ENCODE measurements around the gene NT5C2.

NT5C2 gene

DNA sequence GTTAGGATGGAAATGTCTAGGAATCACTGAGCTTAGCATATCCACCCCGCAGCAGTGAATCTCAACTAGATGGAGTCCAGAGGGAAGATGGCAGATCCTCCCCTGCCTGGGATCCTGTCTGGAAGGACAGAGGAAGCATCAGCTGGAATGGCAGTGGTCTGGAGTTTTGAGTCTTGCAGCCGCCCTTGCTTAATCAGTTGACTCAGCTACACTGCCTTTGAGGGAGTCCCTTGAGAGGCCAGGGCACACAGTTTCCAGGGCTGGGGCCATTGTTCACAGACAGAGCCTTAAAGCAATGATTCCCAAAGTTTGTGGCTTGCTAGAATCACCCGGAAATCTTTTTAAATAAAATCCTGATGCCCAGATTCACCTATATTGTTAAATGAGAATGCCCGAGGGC lies 128.1 kb downstream of the NT5C2 start:
- no peaks in the 10 kb centered on the region for H3K36me3 ChIP-seq
- DNase-seq: no peak
- H3K27ac ChIP-seq: no peak overlapping the region
- no peak overlapping the region for H3K4me3 ChIP-seq (ENCODE audit: low read depth, low read length)
- no peaks in the 10 kb centered on the region for H3K27me3 ChIP-seq (ENCODE audit: insufficient read depth, low read depth, severe bottlenecking)
- no peak for TF ChIP-seq CTCF (IDR thresholded peaks at IDR 0.05; ENCODE audit: low read depth, low read length)
- no peaks in the 10 kb centered on the region for H3K9me3 ChIP-seq (ENCODE audit: severe bottlenecking)

DNA sequence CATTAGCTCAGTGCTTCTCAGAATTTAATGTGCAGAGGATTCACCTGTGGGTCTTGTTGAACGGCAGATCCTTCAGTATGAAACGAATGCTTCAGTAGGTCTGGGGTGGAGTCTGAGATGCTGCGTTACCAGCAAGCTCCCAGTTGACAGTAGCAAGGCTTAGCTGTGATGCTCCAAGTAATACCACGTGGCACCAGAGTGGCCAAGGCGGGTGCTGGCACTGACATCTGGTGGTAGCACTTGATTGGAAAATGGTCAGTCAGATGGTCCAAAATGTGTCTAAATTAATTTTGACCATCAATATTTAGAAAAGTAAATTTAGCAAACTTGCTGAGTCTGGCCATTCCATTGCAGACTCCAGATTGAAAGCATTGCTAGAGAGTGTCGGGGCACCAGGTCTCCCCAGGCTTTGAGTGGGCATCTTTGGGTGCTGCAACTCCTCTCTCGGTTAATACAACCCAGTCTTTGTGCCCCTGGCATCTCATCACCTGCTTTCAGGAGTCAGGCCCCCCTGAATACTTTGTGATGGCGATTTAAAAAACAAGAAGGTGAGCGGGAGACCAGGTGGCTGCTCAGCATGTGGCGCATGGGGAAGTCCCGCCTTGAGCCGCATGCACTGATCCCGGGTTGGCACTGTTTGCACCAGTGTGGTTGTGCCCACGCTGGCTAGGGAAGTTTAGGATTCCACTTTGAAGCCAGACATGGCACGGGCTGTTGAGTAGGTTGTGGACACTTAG lies 130.1 kb downstream of the NT5C2 start:
- no peak for TF ChIP-seq CTCF (IDR thresholded peaks at IDR 0.05; ENCODE audit: low read depth, low read length)
- DNase-seq: no peak
- no peak overlapping the region for H3K4me3 ChIP-seq (ENCODE audit: low read depth, low read length)
- H3K9me3 ChIP-seq (ENCODE audit: severe bottlenecking): no peaks in the 10 kb centered on the region
- no peaks in the 10 kb centered on the region for H3K27me3 ChIP-seq (ENCODE audit: insufficient read depth, low read depth, severe bottlenecking)
- no peaks in the 10 kb centered on the region for H3K36me3 ChIP-seq
- no peak overlapping the region for H3K27ac ChIP-seq

DNA sequence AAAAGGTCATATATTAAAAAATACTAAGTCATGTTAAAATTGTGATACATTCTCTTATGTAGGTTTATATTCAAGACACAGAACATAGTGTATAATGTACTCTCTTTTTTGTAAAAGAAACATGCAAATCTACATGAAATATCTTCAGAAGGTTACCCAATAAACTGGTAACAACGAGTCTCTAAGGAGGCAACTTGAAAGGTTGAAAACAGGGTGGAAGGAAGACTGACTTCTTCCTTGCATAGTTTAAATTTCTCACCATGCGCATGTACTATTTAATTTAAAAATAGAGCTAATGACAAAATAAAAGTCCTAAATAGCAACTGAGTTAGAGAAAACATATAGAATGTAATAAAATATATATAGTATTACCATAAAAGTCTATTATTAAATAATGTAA lies 132.5 kb downstream of the NT5C2 start:
- H3K4me3 ChIP-seq (ENCODE audit: low read depth, low read length): no peak overlapping the region
- TF ChIP-seq CTCF (IDR thresholded peaks at IDR 0.05; ENCODE audit: low read depth, low read length): no peak
- DNase-seq: no peak
- no peaks in the 10 kb centered on the region for H3K36me3 ChIP-seq
- H3K27ac ChIP-seq: no peak overlapping the region
- H3K27me3 ChIP-seq (ENCODE audit: insufficient read depth, low read depth, severe bottlenecking): no peaks in the 10 kb centered on the region
- no peaks in the 10 kb centered on the region for H3K9me3 ChIP-seq (ENCODE audit: severe bottlenecking)

DNA sequence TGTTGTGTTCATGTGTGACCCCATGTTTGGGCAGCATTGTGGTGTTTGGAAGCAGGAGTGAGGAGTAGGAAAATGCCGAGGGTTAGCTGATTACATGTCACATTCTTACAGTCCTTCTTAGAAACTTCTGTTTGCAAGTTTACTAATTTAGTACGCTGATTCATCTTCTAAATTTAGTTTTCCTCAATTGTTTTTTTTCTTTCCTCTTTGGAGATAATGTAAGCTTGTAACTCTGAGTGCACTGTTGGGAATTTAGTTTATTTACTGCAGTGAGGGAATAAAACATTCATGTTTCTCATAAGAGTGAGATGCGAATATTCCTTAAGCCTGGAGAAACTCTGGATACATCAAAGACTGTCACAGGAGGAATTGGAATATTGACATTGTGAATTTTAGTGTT lies 135.0 kb downstream of the NT5C2 start:
- Histone ChIP-seq H3K4me3 (ENCODE audit: low read depth, low read length) (no peak overlapping the region), H3K27ac (no peak overlapping the region), H3K9me3 (ENCODE audit: severe bottlenecking) (no peaks in the 10 kb centered on the region), H3K36me3 (no peaks in the 10 kb centered on the region), H3K27me3 (ENCODE audit: insufficient read depth, low read depth, severe bottlenecking) (no peaks in the 10 kb centered on the region)
- no peak for DNase-seq
- TF ChIP-seq CTCF (IDR thresholded peaks at IDR 0.05; ENCODE audit: low read depth, low read length): no peak

DNA sequence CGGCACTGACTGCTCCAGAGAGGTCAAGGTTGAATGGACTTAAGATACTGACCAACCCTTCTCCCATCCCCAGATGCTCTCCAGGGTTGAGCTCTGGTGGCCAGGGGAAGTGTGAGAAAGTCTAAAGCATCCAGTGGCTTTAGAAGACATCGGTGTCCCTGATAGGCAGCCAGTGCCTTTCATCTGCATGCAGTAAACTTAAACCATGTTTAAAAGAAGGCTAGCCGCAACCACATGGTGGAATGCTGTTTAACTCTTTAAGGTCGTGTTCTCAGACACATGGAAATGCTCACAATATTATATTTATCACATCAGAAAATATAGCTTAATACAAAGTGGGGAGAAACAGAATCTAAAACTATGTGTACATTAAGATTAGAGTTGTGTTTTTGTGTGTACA lies 138.0 kb downstream of the NT5C2 start:
- Histone ChIP-seq H3K27me3 (ENCODE audit: insufficient read depth, low read depth, severe bottlenecking) (no peaks in the 10 kb centered on the region), H3K27ac (no peak overlapping the region), H3K9me3 (ENCODE audit: severe bottlenecking) (no peaks in the 10 kb centered on the region), H3K4me3 (ENCODE audit: low read depth, low read length) (no peak overlapping the region), H3K36me3 (no peaks in the 10 kb centered on the region)
- no peak for DNase-seq
- no peak for TF ChIP-seq CTCF (IDR thresholded peaks at IDR 0.05; ENCODE audit: low read depth, low read length)

GRCh38 chr10:103054621-103055020 lies 138.5 kb downstream of the NT5C2 start:
- no peak overlapping the region for H3K4me3 ChIP-seq (ENCODE audit: low read depth, low read length)
- H3K36me3 ChIP-seq: no peaks in the 10 kb centered on the region
- DNase-seq: no peak
- H3K27ac ChIP-seq: no peak overlapping the region
- no peaks in the 10 kb centered on the region for H3K9me3 ChIP-seq (ENCODE audit: severe bottlenecking)
- H3K27me3 ChIP-seq (ENCODE audit: insufficient read depth, low read depth, severe bottlenecking): no peaks in the 10 kb centered on the region
- no peak for TF ChIP-seq CTCF (IDR thresholded peaks at IDR 0.05; ENCODE audit: low read depth, low read length)

Data from WERI-Rb-1 (cell line).